Adrenal gland (tissue), 12 donors: ENCODE measurements around the gene GAK. TPM values are rescaled to one million over a fixed set of nuclear protein-coding genes. Genes with fewer than 3 reads are reported as not detected.
A peak's percentile ranks its signal among the peaks of the same experiment; 100 is the strongest.

Experiments
- DNase-seq, 7 donors: peaks; one replicate each; pipeline ENCODE4 v3.0.0-alpha.2; 2019 to 2020
- H3K27ac ChIP-seq, 5 donors: fragments of 200-600 bp; sonication (generic) in 4 of 5; 1 replicate in 3 of 5; 2 replicates in 2 of 5; pipeline versions ENCODE4 v1.5.1 to v1.8.0; 2016 to 2020; ENCODE audit warnings: mild to moderate bottlenecking in 1 of 5
- H3K27me3 ChIP-seq: fragments of 200-600 bp; 2 replicates; pipeline ENCODE4 v1.8.0; 2021
- H3K36me3 ChIP-seq, 2 donors: fragments of 200-600 bp; replicated peaks in 1 of 2; 1 replicate in 1 of 2; 2 replicates in 1 of 2; pipeline versions ENCODE4 v1.5.1 to v1.8.0; 2018 to 2022
- H3K4me1 ChIP-seq, 2 donors: fragments of 200-600 bp; replicated peaks in 1 of 2; 1 replicate in 1 of 2; 2 replicates in 1 of 2; pipeline versions ENCODE4 v1.5.1 to v1.8.0; 2018 to 2021
- H3K4me3 ChIP-seq, 4 donors: fragments of 200-600 bp; sonication (generic) in 3 of 4; one replicate each; pipeline ENCODE4 v1.5.1; 2016 to 2018
- H3K9me3 ChIP-seq, 3 donors: fragments of 200-600 bp; sonication (generic) in 1 of 3; replicated peaks in 1 of 3; 1 replicate in 2 of 3; 2 replicates in 1 of 3; pipeline versions ENCODE4 v1.5.1 to v1.8.0; 2016 to 2021
- CTCF ChIP-seq, 6 experiments: fragments of 450-650 bp in 4 of 6; fragments of 200-600 bp in 2 of 6; sonication (generic) in 1 of 6; IDR thresholded peaks; 1 replicate in 5 of 6; 2 replicates in 1 of 6; pipeline versions ENCODE4 v1.5.1 to v1.8.0; 2016 to 2021; ENCODE audit warnings: antibody characterized with exemption in 6 of 6, mild to moderate bottlenecking in 2 of 6, moderate library complexity in 1 of 6
- POLR2A ChIP-seq, 2 donors: fragments of 450-650 bp; IDR thresholded peaks; one replicate each; pipeline ENCODE4 v1.6.1; 2017; ENCODE audit warnings: antibody characterized with exemption in 2 of 2, mild to moderate bottlenecking in 2 of 2, moderate library complexity in 1 of 2
- WGBS, 4 donors: extraction: QIAGEN DNeasy Blood & Tissue Kit in 2 of 4; methylation state at CpG; one replicate each; pipeline versions ENCODE4 v1.1.5 to v1.1.7; 2013 to 2017; 5-methylcytosine and 5-hydroxymethylcytosine counted together
- intact Hi-C, 2 donors: fragments of 100-400 bp; cut with DNase I; formaldehyde crosslinking; loops; one replicate each; pipeline versions ENCODE4 v1.14.1 to v1.15.0; 2022 to 2023
- polyA plus RNA-seq, 3 donors: library from polyadenylated mRNA; stranded (reverse); fragments of 200-250 nt in 2 of 3; fragments of 350-450 nt in 1 of 3; fragmentation: Illumina TruSeq in 1 of 3; extraction: RNeasy Lipid Tissue Mini Kit (QIAGEN cat#74804) in 1 of 3; gene quantifications; one replicate each; pipeline ENCODE4 v1.2.3, GENCODE V29; 2013 to 2014
- total RNA-seq, 9 donors: library from RNA; depleted of rRNA in 4 of 9; stranded (reverse); fragments of >200 nt in 4 of 9; fragments of 120-200 nt in 1 of 9; fragmentation: NEBNext Ultra II Directional in 1 of 9; extraction: Animal tissue kit (Norgen Biotek cat#: 25700) in 1 of 9; gene quantifications; one replicate each; pipeline versions ENCODE4 v1.1.0 to v1.2.4, GENCODE V29; 2013 to 2023
- donor health status: healthy with polysubstance abuse.
- donor health status: Bipolar disorder and iron deficiency.
- donor health status: DM: yes; HTN: yes; CAD: no.
- donor health status: DM: no; HTN: no; CAD: no.
- donor health status: DM: no; HTN: no; CAD: no.
- donor health status: DM: yes; HTN: yes; CAD: no.

GAK gene
- total and polyA plus RNA-seq, 12 donors: 39.0 to 381 (median 132) TPM

GRCh38 chr4:829761-830600 lies 102.1 kb downstream of the GAK start:
- TF ChIP-seq POLR2A (IDR thresholded peaks at IDR 0.05) (no peak), CTCF (IDR thresholded peaks at IDR 0.05) (no peak)
- WGBS, 4 donors: 77 to 81% (median 80%) methylated on average over 7 to 26 of the region's 26 CpGs
- H3K4me3 ChIP-seq: no peak overlapping the region
- no peaks in the 10 kb centered on the region for H3K27me3 ChIP-seq
- intact Hi-C loops: no loop called here
- no peak overlapping the region for H3K27ac ChIP-seq
- DNase-seq: peak in 1 of 7 donors; percentile 13
- peaks cover 5 to 17% of the 10 kb centered on the region in 2 donors for H3K4me1 ChIP-seq
- H3K9me3 ChIP-seq: no peaks in the 10 kb centered on the region
- no peaks in the 10 kb centered on the region for H3K36me3 ChIP-seq

DNA sequence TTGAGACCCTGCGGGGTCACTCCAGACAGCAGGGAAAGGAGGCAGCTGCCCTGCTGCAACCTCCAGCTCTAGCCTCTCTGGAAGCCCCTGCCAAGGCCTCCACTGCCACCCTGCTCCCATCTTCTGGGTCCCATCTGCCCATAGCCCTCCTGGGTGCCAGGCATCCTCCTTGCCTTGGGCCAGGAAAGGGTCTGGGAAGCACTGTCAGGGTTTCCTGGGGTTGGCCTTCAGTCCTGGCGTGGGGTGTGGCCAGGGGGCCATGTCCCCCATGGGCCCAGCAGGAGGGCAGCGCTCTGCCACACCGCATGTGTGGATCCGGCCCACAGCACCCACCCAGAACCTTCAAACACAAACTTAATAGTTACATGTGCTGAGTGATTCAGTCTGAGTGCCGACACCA lies 102.8 kb downstream of the GAK start:
- no peaks in the 10 kb centered on the region for H3K27me3 ChIP-seq
- TF ChIP-seq CTCF (IDR thresholded peaks at IDR 0.05) (no peak), POLR2A (IDR thresholded peaks at IDR 0.05) (no peak)
- no peak for DNase-seq
- 87 to 94% (median 88%) methylated on average over 3 to 6 of the region's 6 CpGs; no CpG with 5 or more reads in 1 of the 4 donors for WGBS, 4 donors
- H3K4me1 ChIP-seq: peaks cover 6 to 17% of the 10 kb centered on the region in 2 donors
- H3K36me3 ChIP-seq: no peaks in the 10 kb centered on the region
- H3K27ac ChIP-seq: peak overlapping the region in 1 of 5 donors; percentile 83
- intact Hi-C loops: no loop called here
- no peak overlapping the region for H3K4me3 ChIP-seq
- H3K9me3 ChIP-seq: no peaks in the 10 kb centered on the region

- 28 to 32% (median 31%) methylated on average over 11 to 16 of the region's 16 CpGs for WGBS, 4 donors
- intact Hi-C loops: no loop called here
- Histone ChIP-seq H3K36me3 (no peaks in the 10 kb centered on the region), H3K27me3 (no peaks in the 10 kb centered on the region), H3K27ac (peak overlapping the region in 3 of 5 donors; percentile 13 to 83 (median 71)), H3K4me3 (no peak overlapping the region), H3K4me1 (peaks cover 6 to 17% of the 10 kb centered on the region in 2 donors), H3K9me3 (no peaks in the 10 kb centered on the region)
- DNase-seq: peak; percentile 85 to 92 (median 87)
- TF ChIP-seq POLR2A (IDR thresholded peaks at IDR 0.05) (no peak), CTCF (IDR thresholded peaks at IDR 0.05) (peak in 2 of 6 experiments; percentile 12 to 14)
Observed at GRCh38 chr4:828641-829271, 103.4 kb downstream of the GAK start.
